ENCODE results near the gene SPAG5. TPM values are rescaled to one million over a fixed set of nuclear protein-coding genes. Genes with fewer than 3 reads are reported as not detected.

The SPAG5 gene
- total RNA-seq, 1 donor from 2014 or later: 3.2 TPM

DNA sequence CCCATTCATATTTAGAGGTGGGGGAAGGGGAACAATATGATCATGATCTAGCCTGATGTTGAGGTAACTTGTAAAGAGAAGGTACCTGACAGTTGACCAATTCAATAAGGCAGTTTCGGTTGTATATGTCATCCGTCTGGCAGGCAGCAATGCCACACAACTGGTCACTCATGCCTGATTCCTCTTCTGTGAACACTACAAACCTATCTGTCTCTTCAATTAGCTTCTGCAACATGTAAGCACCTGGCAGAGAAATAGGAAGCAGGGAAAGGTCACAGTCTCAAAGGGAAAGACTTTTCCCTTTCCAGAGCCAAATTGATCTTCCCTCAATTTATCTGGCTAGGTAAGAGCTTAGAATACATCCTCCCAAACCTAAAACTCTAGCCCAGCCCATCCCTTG lies 25.3 kb upstream of the SPAG5 start:
- no peak for DNase-seq

DNA sequence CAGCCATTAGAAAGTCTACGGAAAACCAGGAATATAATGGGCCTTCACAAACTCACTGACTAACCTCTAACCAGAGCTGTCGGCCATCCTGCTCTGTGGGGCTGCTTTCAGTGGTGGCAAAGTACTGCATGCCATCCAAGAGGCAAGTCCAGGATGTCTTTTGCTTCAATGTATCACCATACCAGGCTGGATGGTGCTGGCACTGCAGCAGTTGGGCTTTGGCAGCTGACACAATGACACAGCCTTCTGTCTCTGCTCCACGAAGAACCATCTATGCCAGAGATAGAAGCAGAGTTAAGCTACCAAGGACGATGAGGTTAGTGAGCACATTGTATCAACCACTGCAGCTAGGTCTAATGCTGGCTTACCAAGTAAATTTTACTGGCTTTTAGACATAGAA lies 24.9 kb upstream of the SPAG5 start:
- Histone ChIP-seq H3K9me3 (no peaks in the 10 kb centered on the region), H3K4me1 (no peaks in the 10 kb centered on the region), H3K36me3 (peaks cover 92% of the 10 kb centered on the region), H3K4me3 (no peak overlapping the region), H3K27ac (no peak overlapping the region), H3K27me3 (no peaks in the 10 kb centered on the region)
- TF ChIP-seq, protein P1, sequence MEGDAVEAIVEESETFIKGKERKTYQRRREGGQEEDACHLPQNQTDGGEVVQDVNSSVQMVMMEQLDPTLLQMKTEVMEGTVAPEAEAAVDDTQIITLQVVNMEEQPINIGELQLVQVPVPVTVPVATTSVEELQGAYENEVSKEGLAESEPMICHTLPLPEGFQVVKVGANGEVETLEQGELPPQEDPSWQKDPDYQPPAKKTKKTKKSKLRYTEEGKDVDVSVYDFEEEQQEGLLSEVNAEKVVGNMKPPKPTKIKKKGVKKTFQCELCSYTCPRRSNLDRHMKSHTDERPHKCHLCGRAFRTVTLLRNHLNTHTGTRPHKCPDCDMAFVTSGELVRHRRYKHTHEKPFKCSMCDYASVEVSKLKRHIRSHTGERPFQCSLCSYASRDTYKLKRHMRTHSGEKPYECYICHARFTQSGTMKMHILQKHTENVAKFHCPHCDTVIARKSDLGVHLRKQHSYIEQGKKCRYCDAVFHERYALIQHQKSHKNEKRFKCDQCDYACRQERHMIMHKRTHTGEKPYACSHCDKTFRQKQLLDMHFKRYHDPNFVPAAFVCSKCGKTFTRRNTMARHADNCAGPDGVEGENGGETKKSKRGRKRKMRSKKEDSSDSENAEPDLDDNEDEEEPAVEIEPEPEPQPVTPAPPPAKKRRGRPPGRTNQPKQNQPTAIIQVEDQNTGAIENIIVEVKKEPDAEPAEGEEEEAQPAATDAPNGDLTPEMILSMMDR (IDR thresholded peaks at IDR 0.05): no peak
- ATAC-seq (no peak), DNase-seq (no peak)
- intact Hi-C loops (cut with DNase I): no loop called here

More for the DNA sequence above, 25.3 kb upstream of the SPAG5 start:
- H3K27ac ChIP-seq: no peak overlapping the region
- no peaks in the 10 kb centered on the region for H3K4me1 ChIP-seq
- H3K27me3 ChIP-seq: no peaks in the 10 kb centered on the region
- ATAC-seq: no peak
- H3K4me3 ChIP-seq: no peak overlapping the region
- intact Hi-C loops (cut with DNase I): no loop called here
- H3K36me3 ChIP-seq: peaks cover 92% of the 10 kb centered on the region
- TF ChIP-seq, protein P1 (IDR thresholded peaks at IDR 0.05): no peak
- H3K9me3 ChIP-seq: no peaks in the 10 kb centered on the region

- Histone ChIP-seq H3K9me3 (no peaks in the 10 kb centered on the region), H3K4me3 (no peak overlapping the region), H3K27ac (no peak overlapping the region), H3K36me3 (peaks cover 93% of the 10 kb centered on the region), H3K4me1 (no peaks in the 10 kb centered on the region), H3K27me3 (no peaks in the 10 kb centered on the region)
- DNase-seq (no peak), ATAC-seq (no peak)
- intact Hi-C loops (cut with DNase I): no loop called here
- TF ChIP-seq, protein P1 (IDR thresholded peaks at IDR 0.05): no peak
Measured at GRCh38 chr17:28622186-28622585, 23.4 kb upstream of the SPAG5 start.

DNA sequence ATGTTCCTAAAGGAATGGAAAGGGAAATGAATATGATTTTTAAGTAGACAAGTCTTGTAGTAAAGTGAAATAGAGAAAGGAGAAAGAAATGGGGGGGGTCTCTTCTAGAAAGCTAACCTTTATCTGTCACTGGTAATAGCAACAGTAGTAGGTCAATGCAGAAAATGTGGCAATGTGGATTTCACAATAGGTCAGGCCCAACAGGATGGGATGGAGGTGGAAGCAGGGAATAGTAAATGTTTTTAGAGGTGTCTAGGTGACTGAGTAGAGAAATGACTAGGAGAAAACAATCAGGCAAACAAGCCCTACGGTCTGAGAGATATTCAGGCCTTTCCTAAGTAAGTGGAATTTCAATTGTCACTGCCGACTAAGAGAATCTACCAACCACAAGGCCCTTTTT lies 21.2 kb upstream of the SPAG5 start:
- H3K4me3 ChIP-seq: no peak overlapping the region
- no peaks in the 10 kb centered on the region for H3K27me3 ChIP-seq
- ATAC-seq (no peak), DNase-seq (no peak)
- TF ChIP-seq, protein P1 (IDR thresholded peaks at IDR 0.05): no peak
- H3K36me3 ChIP-seq: peaks cover 100% of the 10 kb centered on the region
- H3K9me3 ChIP-seq: no peaks in the 10 kb centered on the region
- no peak overlapping the region for H3K27ac ChIP-seq
- intact Hi-C loops (cut with DNase I): no loop called here
- H3K4me1 ChIP-seq: no peaks in the 10 kb centered on the region

DNA sequence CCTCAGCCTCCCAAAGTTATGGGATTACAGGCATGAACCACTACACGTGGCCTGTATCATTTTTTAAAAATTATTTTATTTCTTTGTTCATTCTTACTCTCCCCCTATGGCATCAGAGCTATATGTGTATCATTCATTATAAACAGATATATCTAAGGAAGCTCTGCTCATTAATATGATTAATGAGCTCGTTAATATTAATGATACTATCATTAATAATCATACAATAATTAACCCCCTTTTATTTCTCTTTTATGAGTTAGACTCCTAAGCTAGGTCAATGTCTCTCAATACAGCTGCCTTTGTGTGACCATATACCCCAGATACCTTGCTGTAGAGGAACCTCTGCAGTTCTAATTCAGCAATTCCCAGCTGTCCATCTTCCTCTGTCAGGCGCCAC lies 19.6 kb upstream of the SPAG5 start:
- no peaks in the 10 kb centered on the region for H3K9me3 ChIP-seq
- no peak overlapping the region for H3K4me3 ChIP-seq
- TF ChIP-seq, protein P1 (IDR thresholded peaks at IDR 0.05): no peak
- ATAC-seq (no peak), DNase-seq (no peak)
- intact Hi-C loops (cut with DNase I): no loop called here
- no peaks in the 10 kb centered on the region for H3K4me1 ChIP-seq
- peaks cover 100% of the 10 kb centered on the region for H3K36me3 ChIP-seq
- H3K27me3 ChIP-seq: no peaks in the 10 kb centered on the region
- no peak overlapping the region for H3K27ac ChIP-seq

DNA sequence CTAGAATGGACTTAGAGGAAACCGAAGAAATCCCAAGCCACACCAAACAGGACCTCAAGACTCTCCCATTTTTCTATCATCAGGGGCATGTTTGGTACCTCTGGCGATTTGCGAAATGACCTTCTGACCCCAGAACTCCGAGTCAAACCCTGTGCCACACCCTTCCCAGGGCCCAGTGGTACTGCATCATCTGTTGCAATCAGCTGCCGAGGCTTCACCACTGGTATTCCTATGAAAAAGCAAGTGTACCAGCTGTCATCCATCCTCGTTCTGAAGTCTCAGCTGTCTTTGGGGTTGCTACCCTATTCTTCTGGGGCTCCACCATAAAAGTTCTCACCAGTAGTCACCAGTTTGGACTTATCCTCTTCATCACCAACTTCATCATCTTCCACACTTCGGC lies 17.5 kb upstream of the SPAG5 start:
- no peak overlapping the region for H3K27ac ChIP-seq
- TF ChIP-seq, protein P1 (IDR thresholded peaks at IDR 0.05): no peak
- DNase-seq (no peak), ATAC-seq (no peak)
- no peaks in the 10 kb centered on the region for H3K4me1 ChIP-seq
- peaks cover 80% of the 10 kb centered on the region for H3K36me3 ChIP-seq
- H3K9me3 ChIP-seq: no peaks in the 10 kb centered on the region
- H3K4me3 ChIP-seq: no peak overlapping the region
- H3K27me3 ChIP-seq: no peaks in the 10 kb centered on the region
- intact Hi-C loops (cut with DNase I): no loop called here

All from upper lobe of right lung (tissue), 1 donor.